ENCODE data around the gene BZW2. TPM values are rescaled to one million over a fixed set of nuclear protein-coding genes. Genes with fewer than 3 reads are reported as not detected.

BZW2 gene
- total RNA-seq, 1 experiment from 2014 or later: 80.9 TPM

GRCh38 chr7:16670731-16671344 is 24.9 kb downstream of the BZW2 start:
- peaks cover 5% of the 10 kb centered on the region; the same call in 1 of the 2 replicates for H3K36me3 ChIP-seq (ENCODE audit: control insufficient read depth, insufficient read depth, low read length)
- TF ChIP-seq TCF7L2 (IDR thresholded peaks at IDR 0.05; ENCODE audit: low read depth, low read length) (no peak), REST (IDR thresholded peaks at IDR 0.05; ENCODE audit: insufficient read depth in 1 of 2, low read depth in 2 of 2, low read length in 1 of 2) (no peak), CTCF (IDR thresholded peaks at IDR 0.05) (no peak), SIN3A (IDR thresholded peaks at IDR 0.05; ENCODE audit: borderline replicate concordance, insufficient read depth, low read depth, low read length) (no peak), POLR2AphosphoS5 (IDR thresholded peaks at IDR 0.05; ENCODE audit: low read depth, low read length) (no peak)
- intact Hi-C loops (cut with micrococcal nuclease; ENCODE audit: unreplicated experiment): no loop called here
- in situ Hi-C loops (cut with HindIII; ENCODE audit: low pct_unique_long_range_greater_than_20kb, low sequenced_read_pairs): no loop called here
- no peaks in the 10 kb centered on the region for H3K27me3 ChIP-seq (ENCODE audit: control insufficient read depth, insufficient read depth, low read length)
- POLR2A ChIA-PET: no interaction called here
- peaks cover 16% of the 10 kb centered on the region for H3K4me1 ChIP-seq (ENCODE audit: control insufficient read depth, insufficient read depth, low read length)
- BruUV-seq (replicated peaks): no TSS peak
- no peak overlapping the region for H3K27ac ChIP-seq (ENCODE audit: low read length)
- H3K4me3 ChIP-seq (ENCODE audit: low read depth in 2 of 2, low read length in 2 of 2): no peak overlapping the region
- ATAC-seq (no peak), DNase-seq (ENCODE audit: low read depth, low spot score) (no peak)
- CTCF ChIA-PET: no interaction called here
- no peaks in the 10 kb centered on the region for H3K9me3 ChIP-seq (ENCODE audit: control insufficient read depth, insufficient read depth, low read depth, low read length)

DNA sequence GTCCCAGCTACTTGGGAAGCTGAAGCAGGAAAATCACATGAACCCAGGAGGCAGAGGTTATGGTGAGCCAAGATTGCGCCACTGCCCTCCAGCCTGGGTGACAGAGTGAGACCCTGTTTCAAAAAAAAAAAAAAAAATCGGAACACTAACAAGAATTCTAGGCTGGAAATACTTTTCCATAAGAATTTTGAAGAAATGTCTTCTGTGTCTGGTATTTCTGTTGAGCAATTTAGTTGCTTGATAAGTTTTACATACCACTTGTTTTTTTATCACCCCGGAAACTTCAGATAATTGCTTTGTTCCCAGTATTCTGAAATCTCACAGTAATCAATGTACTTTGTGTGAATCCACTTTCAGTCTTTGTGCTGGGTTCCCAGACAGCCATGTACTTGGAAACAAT is 25.8 kb downstream of the BZW2 start:
- no peak for TF ChIP-seq CTCF (IDR thresholded peaks at IDR 0.05)
- no peak for TF ChIP-seq SIN3A (IDR thresholded peaks at IDR 0.05; ENCODE audit: borderline replicate concordance, insufficient read depth, low read depth, low read length)
- no peak for TF ChIP-seq TCF7L2 (IDR thresholded peaks at IDR 0.05; ENCODE audit: low read depth, low read length)
- TF ChIP-seq POLR2AphosphoS5 (IDR thresholded peaks at IDR 0.05; ENCODE audit: low read depth, low read length): no peak
- no peak for TF ChIP-seq REST (IDR thresholded peaks at IDR 0.05; ENCODE audit: insufficient read depth in 1 of 2, low read depth in 2 of 2, low read length in 1 of 2)
- no peak overlapping the region for H3K27ac ChIP-seq (ENCODE audit: low read length)
- BruUV-seq (replicated peaks): no TSS peak
- H3K9me3 ChIP-seq (ENCODE audit: control insufficient read depth, insufficient read depth, low read depth, low read length): no peaks in the 10 kb centered on the region
- POLR2A ChIA-PET: interaction anchor here (0.7 kb wide), 1 partner anchor 48 kb away, joined by 7 read pairs; no protein-coding TSS in a partner anchor
- H3K4me3 ChIP-seq (ENCODE audit: low read depth in 2 of 2, low read length in 2 of 2): no peak overlapping the region
- DNase-seq (ENCODE audit: low read depth, low spot score): no peak
- peaks cover 7% of the 10 kb centered on the region; the same call in 1 of the 2 replicates for H3K36me3 ChIP-seq (ENCODE audit: control insufficient read depth, insufficient read depth, low read length)
- peaks cover 16% of the 10 kb centered on the region for H3K4me1 ChIP-seq (ENCODE audit: control insufficient read depth, insufficient read depth, low read length)
- CTCF ChIA-PET: no interaction called here
- intact Hi-C loops (cut with micrococcal nuclease; ENCODE audit: unreplicated experiment) (no loop called here), in situ Hi-C loops (cut with HindIII; ENCODE audit: low pct_unique_long_range_greater_than_20kb, low sequenced_read_pairs) (no loop called here)
- ATAC-seq: no peak
- no peaks in the 10 kb centered on the region for H3K27me3 ChIP-seq (ENCODE audit: control insufficient read depth, insufficient read depth, low read length)

Measured in Panc1 (cell line).